K562 (cell line): ENCODE data around the gene LILRA5. TPM values are rescaled to one million over a fixed set of nuclear protein-coding genes. Genes with fewer than 3 reads are reported as not detected.

Experiments
- ATAC-seq: fragments of 200-7000 bp; cut with Tn5 transposase; 3 replicates; pipeline ENCODE4 v1.9.1; 2020; ENCODE audit warnings: moderate library complexity
- BruUV-seq: library from RNA; stranded (reverse); fragments of 400-500 nt; replicated peaks from 2 replicates; lab custom pipeline; 2021; lab: Mats Ljungman, UMichigan
- CTCF ChIA-PET: fragments of 300-600 bp; formaldehyde crosslinking; extraction: SDS; loops from one replicate; lab custom pipeline; 2021; ENCODE audit warnings: low intra/inter-chr PET ratio; lab: Yijun Ruan, JAX
- POLR2A ChIA-PET: fragments of 300-600, 350-650 bp; sonication (Branson Sonifier 250); formaldehyde crosslinking; extraction: SDS; loops from one replicate; lab custom pipeline; 2021; ENCODE audit warnings: antibody characterized with exemption, inconsistent platforms; lab: Yijun Ruan, JAX
- DNase-seq, 4 experiments: peaks; one replicate each; pipeline versions ENCODE4 v3.0.0 to v3.0.0-alpha.2; 2011 to 2018; ENCODE audit warnings: low spot score in 3 of 4, mixed read lengths in 3 of 4; ENCODE audit errors: extremely low read depth in 1 of 4
- FAIRE-seq: peaks from 2 replicates; lab custom pipeline; 2011; peaks lifted over from hg19 to GRCh38; lab: Jason Lieb, UNC
- H2AFZ ChIP-seq: 2 replicates; pipeline ENCODE4 v1.6.0; 2011; ENCODE audit warnings: low read depth, low read length, control low read depth, inconsistent platforms
- H3K27ac ChIP-seq: fragments of 200-600 bp; 3 replicates; pipeline ENCODE4 v1.8.0; 2011; ENCODE audit warnings: low read depth, mild to moderate bottlenecking, control low read depth, inconsistent platforms, low read length, moderate library complexity, mixed read lengths; ENCODE audit errors: extremely low read depth
- H3K27me3 ChIP-seq, 2 experiments: fragments of 300-600 bp in 1 of 2; 2 replicates in 1 of 2; 3 replicates in 1 of 2; pipeline versions ENCODE4 v1.6.0 to v1.8.0; 2011; ENCODE audit warnings: inconsistent platforms in 2 of 2, low read length in 2 of 2, mild to moderate bottlenecking in 1 of 2, mixed read lengths in 1 of 2, moderate library complexity in 1 of 2; ENCODE audit not compliant: control insufficient read depth in 2 of 2, insufficient read depth in 2 of 2
- H3K36me3 ChIP-seq: fragments of 300-600 bp; 3 replicates; pipeline ENCODE4 v1.8.0; 2011; ENCODE audit warnings: mild to moderate bottlenecking, low read length, inconsistent platforms; ENCODE audit not compliant: control insufficient read depth, insufficient read depth
- H3K4me1 ChIP-seq, 2 experiments: fragments of 200-600 bp in 1 of 2; replicated peaks in 1 of 2; 2 replicates in 1 of 2; 3 replicates in 1 of 2; pipeline versions ENCODE4 v1.5.1 to v1.8.0; 2011; ENCODE audit warnings: inconsistent platforms in 2 of 2, low read length in 2 of 2, mild to moderate bottlenecking in 1 of 2, mixed read lengths in 1 of 2, moderate library complexity in 1 of 2; ENCODE audit not compliant: control insufficient read depth in 2 of 2, insufficient read depth in 2 of 2
- H3K4me2 ChIP-seq: 2 replicates; pipeline ENCODE4 v1.6.1; 2011; ENCODE audit warnings: low read length, control low read depth, inconsistent platforms, mixed read lengths; ENCODE audit not compliant: insufficient read depth
- H3K4me3 ChIP-seq: fragments of 200-600 bp; sonication (generic), shearing (Covaris generic); 2 replicates; pipeline ENCODE4 v1.5.1; 2016; ENCODE audit warnings: control low read depth, inconsistent platforms
- H3K79me2 ChIP-seq: fragments of 200-600 bp; 3 replicates; pipeline ENCODE4 v1.8.0; 2011; ENCODE audit warnings: low read length, inconsistent platforms; ENCODE audit not compliant: control insufficient read depth, insufficient read depth
- H3K9ac ChIP-seq, 2 experiments: 2 replicates each; pipeline versions ENCODE4 v1.6.0 to v1.6.1; 2011; ENCODE audit warnings: low read depth in 2 of 2, low read length in 2 of 2, control low read depth in 1 of 2, inconsistent platforms in 1 of 2, mild to moderate bottlenecking in 1 of 2, mixed read lengths in 1 of 2; ENCODE audit not compliant: insufficient read depth in 1 of 2
- H3K9me1 ChIP-seq: one replicate; pipeline ENCODE4 v1.6.0; 2011; ENCODE audit warnings: inconsistent platforms, mild to moderate bottlenecking, low read length, moderate library complexity; ENCODE audit not compliant: control insufficient read depth, insufficient read depth
- H3K9me3 ChIP-seq: replicated peaks from 2 replicates; pipeline ENCODE4 v1.5.1; 2011; ENCODE audit warnings: low read depth, low read length, inconsistent platforms; ENCODE audit not compliant: control insufficient read depth, insufficient read depth
- H4K20me1 ChIP-seq: replicated peaks from 2 replicates; pipeline ENCODE4 v1.6.1; 2011; ENCODE audit warnings: low read length, inconsistent platforms, mixed read lengths; ENCODE audit not compliant: control insufficient read depth, insufficient read depth
- BMI1 ChIP-seq: fragments of 150-350 bp; IDR thresholded peaks from 2 replicates; pipeline ENCODE4 v1.6.1; 2014; ENCODE audit warnings: low read length
- CBX5 ChIP-seq: IDR thresholded peaks from 2 replicates; pipeline ENCODE4 v1.6.1; 2014; ENCODE audit warnings: low read depth, borderline replicate concordance
- RAD21 ChIP-seq, 2 experiments: fragments of 250-450 bp in 1 of 2; fragments of 450-650 bp in 1 of 2; sonication (Bioruptor Pico) in 1 of 2; formaldehyde crosslinking in 1 of 2; IDR thresholded peaks in 1 of 2; conservative IDR thresholded peaks in 1 of 2; 2 replicates each; pipeline versions ENCODE4 v1.4.0 to v1.8.0; 2020 to 2022; ENCODE audit warnings: mild to moderate bottlenecking in 2 of 2, moderate library complexity in 1 of 2
- RFX1 ChIP-seq: fragments of 450-650 bp; IDR thresholded peaks from 2 replicates; pipeline ENCODE4 v1.6.1; 2016; ENCODE audit warnings: mild to moderate bottlenecking, moderate library complexity
- ZNF764 ChIP-seq: fragments of 250-450 bp; sonication (Bioruptor Pico); IDR thresholded peaks from 2 replicates; pipeline ENCODE4 v1.4.0; 2020; ENCODE audit warnings: low read depth, mild to moderate bottlenecking, moderate library complexity
- WGBS: fragments of 100-300 bp; shearing (Covaris generic); methylation state at CpG from one replicate; pipeline ENCODE4 v1.1.6; 2016; ENCODE audit warnings: low coverage, mixed read lengths; ENCODE audit not compliant: insufficient coverage; ENCODE audit errors: missing lambda C conversion rate; 5-methylcytosine and 5-hydroxymethylcytosine counted together
- in situ Hi-C: fragments of 300-500 bp; cut with MboI; formaldehyde crosslinking; loops from 4 replicates; pipeline ENCODE4 v1.15.0; 2018; ENCODE audit warnings: inconsistent platforms, mixed read lengths
- intact Hi-C: fragments of 100-400 bp; cut with micrococcal nuclease; formaldehyde crosslinking; loops from 2 replicates; pipeline ENCODE4 v1.14.2; 2022
- polyA plus RNA-seq, 8 experiments: library from polyadenylated mRNA; depleted of rRNA in 4 of 8; stranded (reverse) in 5 of 8; unstranded in 3 of 8; fragments of >200 nt; fragmentation: Nextera tagmentation in 2 of 8; fragmentation: Illumina TruSeq in 1 of 8; extraction: Ambion mirVana in 2 of 8; extraction: Trizol in 1 of 8; gene quantifications; 2 replicates each; pipeline versions ENCODE4 v1.2.1 to v1.2.3, GENCODE V29; 2011 to 2014; ENCODE audit warnings: inconsistent platforms in 1 of 8, missing spikeins in 1 of 8
- total RNA-seq, 7 experiments: library from RNA; depleted of rRNA in 6 of 7; stranded (reverse); fragments of >200 nt in 6 of 7; fragmentation: Illumina TruSeq in 2 of 7; extraction: Trizol in 2 of 7; gene quantifications; 2 replicates each; pipeline versions ENCODE4 v1.2.1 to v1.2.3, GENCODE V29; 2011 to 2021; ENCODE audit warnings: low replicate concordance in 1 of 7
- TF ChIP-seq, protein P1 (sequence below): sonication (generic); formaldehyde crosslinking; IDR thresholded peaks from 2 replicates; pipeline ENCODE4 v1.8.0; 2022; ENCODE audit warnings: mild to moderate bottlenecking, missing genetic modification reagents, borderline replicate concordance
- TF ChIP-seq, protein P2 (sequence below): sonication (generic); formaldehyde crosslinking; IDR thresholded peaks from 2 replicates; pipeline ENCODE4 v1.8.0; 2022; ENCODE audit warnings: missing genetic modification reagents, mild to moderate bottlenecking, moderate library complexity, borderline replicate concordance
- TF ChIP-seq, protein P3 (sequence below), 2 experiments: IDR thresholded peaks in 1 of 2; conservative IDR thresholded peaks in 1 of 2; 2 replicates each; pipeline ENCODE4 v1.6.1; 2016; ENCODE audit warnings: low read depth in 2 of 2, mild to moderate bottlenecking in 1 of 2, missing compliant biosample characterization in 1 of 2, missing genetic modification characterization in 1 of 2, moderate library complexity in 1 of 2
- TF ChIP-seq, protein P4 (sequence below): fragments of 250-450 bp; sonication (Bioruptor Pico); IDR thresholded peaks from 2 replicates; pipeline ENCODE4 v1.8.0; 2022; ENCODE audit warnings: inconsistent platforms, mild to moderate bottlenecking, moderate library complexity, borderline replicate concordance

Gene LILRA5
- total and polyA plus RNA-seq, 9 of the 15 experiments (the other 6 are each of a cell fraction or from before 2014, with no cell fraction given): not detected

DNA sequence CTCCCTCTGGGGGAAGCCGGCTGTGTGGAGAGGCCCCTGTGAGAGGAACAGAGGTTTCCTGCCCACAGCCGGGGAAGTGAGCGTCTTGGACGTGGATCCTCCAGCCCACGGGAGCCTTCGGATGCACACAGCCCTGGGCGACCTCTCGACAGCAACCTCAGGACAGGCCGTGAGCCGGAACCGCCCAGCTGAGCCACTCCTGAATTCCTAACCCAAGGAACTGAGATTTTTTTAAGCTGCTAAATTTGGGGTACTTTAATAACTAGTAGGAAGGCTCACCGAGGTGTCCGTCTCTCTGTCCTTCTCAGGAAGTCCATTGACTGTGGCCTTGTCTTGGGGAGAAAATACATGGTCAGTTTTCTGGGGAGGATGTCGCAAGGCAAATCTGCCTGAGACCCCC, 42.7 kb upstream of the LILRA5 start:
- Histone ChIP-seq H3K4me2 (no peak overlapping the region), H3K9ac (no peak overlapping the region), H3K4me1 (peaks cover 0 to 3% of the 10 kb centered on the region in 2 experiments; a peak in 2 of 5 replicates), H3K9me1 (no peaks in the 10 kb centered on the region), H3K36me3 (no peaks in the 10 kb centered on the region), H3K79me2 (no peaks in the 10 kb centered on the region), H3K4me3 (no peak overlapping the region), H4K20me1 (no peaks in the 10 kb centered on the region), H3K27me3 (peaks cover 8 to 44% of the 10 kb centered on the region in 2 experiments; a peak in 4 of 5 replicates), H2AFZ (no peak overlapping the region), H3K27ac (no peak overlapping the region), H3K9me3 (no peaks in the 10 kb centered on the region)
- in situ Hi-C loops (no loop called here), intact Hi-C loops (loop anchor here (2.0 kb wide), 1 partner anchor 31 kb away; no protein-coding TSS in a partner anchor)
- no peak for FAIRE-seq
- no peak for DNase-seq
- 4% methylated on average over 13 of the region's 14 CpGs for WGBS
- CTCF ChIA-PET: no interaction called here
- no TSS peak for BruUV-seq
- ATAC-seq: no peak
- TF ChIP-seq, protein P1, sequence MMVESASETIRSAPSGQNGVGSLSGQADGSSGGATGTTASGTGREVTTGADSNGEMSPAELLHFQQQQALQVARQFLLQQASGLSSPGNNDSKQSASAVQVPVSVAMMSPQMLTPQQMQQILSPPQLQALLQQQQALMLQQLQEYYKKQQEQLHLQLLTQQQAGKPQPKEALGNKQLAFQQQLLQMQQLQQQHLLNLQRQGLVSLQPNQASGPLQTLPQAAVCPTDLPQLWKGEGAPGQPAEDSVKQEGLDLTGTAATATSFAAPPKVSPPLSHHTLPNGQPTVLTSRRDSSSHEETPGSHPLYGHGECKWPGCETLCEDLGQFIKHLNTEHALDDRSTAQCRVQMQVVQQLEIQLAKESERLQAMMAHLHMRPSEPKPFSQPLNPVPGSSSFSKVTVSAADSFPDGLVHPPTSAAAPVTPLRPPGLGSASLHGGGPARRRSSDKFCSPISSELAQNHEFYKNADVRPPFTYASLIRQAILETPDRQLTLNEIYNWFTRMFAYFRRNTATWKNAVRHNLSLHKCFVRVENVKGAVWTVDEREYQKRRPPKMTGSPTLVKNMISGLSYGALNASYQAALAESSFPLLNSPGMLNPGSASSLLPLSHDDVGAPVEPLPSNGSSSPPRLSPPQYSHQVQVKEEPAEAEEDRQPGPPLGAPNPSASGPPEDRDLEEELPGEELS (CRISPR knock-in tag): no peak
- TF ChIP-seq RFX1: no peak
- TF ChIP-seq, protein P2, sequence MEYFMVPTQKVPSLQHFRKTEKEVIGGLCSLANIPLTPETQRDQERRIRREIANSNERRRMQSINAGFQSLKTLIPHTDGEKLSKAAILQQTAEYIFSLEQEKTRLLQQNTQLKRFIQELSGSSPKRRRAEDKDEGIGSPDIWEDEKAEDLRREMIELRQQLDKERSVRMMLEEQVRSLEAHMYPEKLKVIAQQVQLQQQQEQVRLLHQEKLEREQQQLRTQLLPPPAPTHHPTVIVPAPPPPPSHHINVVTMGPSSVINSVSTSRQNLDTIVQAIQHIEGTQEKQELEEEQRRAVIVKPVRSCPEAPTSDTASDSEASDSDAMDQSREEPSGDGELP (CRISPR knock-in tag): no peak
- TF ChIP-seq CBX5: no peak
- no peak for TF ChIP-seq RAD21 (CRISPR knock-in tag; conservative IDR thresholded peaks at IDR 0.05 in 1 of 2, IDR thresholded peaks at IDR 0.05 in 1 of 2)
- TF ChIP-seq, protein P3, sequence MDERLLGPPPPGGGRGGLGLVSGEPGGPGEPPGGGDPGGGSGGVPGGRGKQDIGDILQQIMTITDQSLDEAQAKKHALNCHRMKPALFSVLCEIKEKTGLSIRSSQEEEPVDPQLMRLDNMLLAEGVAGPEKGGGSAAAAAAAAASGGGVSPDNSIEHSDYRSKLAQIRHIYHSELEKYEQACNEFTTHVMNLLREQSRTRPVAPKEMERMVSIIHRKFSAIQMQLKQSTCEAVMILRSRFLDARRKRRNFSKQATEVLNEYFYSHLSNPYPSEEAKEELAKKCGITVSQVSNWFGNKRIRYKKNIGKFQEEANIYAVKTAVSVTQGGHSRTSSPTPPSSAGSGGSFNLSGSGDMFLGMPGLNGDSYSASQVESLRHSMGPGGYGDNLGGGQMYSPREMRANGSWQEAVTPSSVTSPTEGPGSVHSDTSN (CRISPR knock-in tag; IDR thresholded peaks at IDR 0.05; ENCODE audit: low read depth): no peak
- TF ChIP-seq, protein P3 (tag; conservative IDR thresholded peaks at IDR 0.05; ENCODE audit: low read depth): no peak
- TF ChIP-seq, protein P4, sequence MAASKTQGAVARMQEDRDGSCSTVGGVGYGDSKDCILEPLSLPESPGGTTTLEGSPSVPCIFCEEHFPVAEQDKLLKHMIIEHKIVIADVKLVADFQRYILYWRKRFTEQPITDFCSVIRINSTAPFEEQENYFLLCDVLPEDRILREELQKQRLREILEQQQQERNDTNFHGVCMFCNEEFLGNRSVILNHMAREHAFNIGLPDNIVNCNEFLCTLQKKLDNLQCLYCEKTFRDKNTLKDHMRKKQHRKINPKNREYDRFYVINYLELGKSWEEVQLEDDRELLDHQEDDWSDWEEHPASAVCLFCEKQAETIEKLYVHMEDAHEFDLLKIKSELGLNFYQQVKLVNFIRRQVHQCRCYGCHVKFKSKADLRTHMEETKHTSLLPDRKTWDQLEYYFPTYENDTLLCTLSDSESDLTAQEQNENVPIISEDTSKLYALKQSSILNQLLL (CRISPR knock-in tag): no peak
- no peak for TF ChIP-seq BMI1
- no peak for TF ChIP-seq ZNF764 (CRISPR knock-in tag)
- POLR2A ChIA-PET: no interaction called here
